HCT116 (cell line): ENCODE data around the gene FAM168A. TPM values are rescaled to one million over a fixed set of nuclear protein-coding genes. Genes with fewer than 3 reads are reported as not detected.

Experiments used
- ATAC-seq: fragments of 200-7000 bp; cut with Tn5 transposase; 2 replicates; pipeline ENCODE4 v1.9.1; 2020; ENCODE audit warnings: mild to moderate bottlenecking, moderate library complexity
- BruUV-seq: library from RNA; stranded (reverse); fragments of 400-500 nt; replicated peaks from 2 replicates; lab custom pipeline; 2021; lab: Mats Ljungman, UMichigan
- CTCF ChIA-PET: fragments of 300-600 bp; sonication (Branson Sonifier 250); formaldehyde crosslinking; loops from one replicate; lab custom pipeline; 2021; ENCODE audit warnings: antibody characterized with exemption; lab: Charles Lee
- POLR2A ChIA-PET: fragments of 300-600, 350-600 bp; sonication (Branson Sonifier 250); formaldehyde crosslinking; loops from one replicate; lab custom pipeline; 2021; ENCODE audit warnings: antibody characterized with exemption; lab: Charles Lee
- RAD21 ChIA-PET, 2 experiments: fragments of 300-600 bp; sonication (Branson Sonifier 250); formaldehyde crosslinking; loops; one replicate each; lab custom pipeline; 2023; ENCODE audit warnings: low total read pairs in 2 of 2; ENCODE audit not compliant: uncharacterized antibody in 2 of 2, unreplicated experiment in 2 of 2, low non-redundant PET in 1 of 2; lab: Charles Lee
- DNase-seq: peaks from one replicate; pipeline ENCODE4 v3.0.0-alpha.2; 2010; ENCODE audit warnings: low read depth, low spot score
- H2AFZ ChIP-seq: fragments of 200-600 bp; shearing (Covaris generic), sonication (generic); 2 replicates; pipeline ENCODE4 v1.6.1; 2017; ENCODE audit warnings: low read depth, mixed run types, mixed read lengths, antibody characterized with exemption, low read length; ENCODE audit not compliant: poor library complexity, severe bottlenecking
- H3K27ac ChIP-seq: 2 replicates; pipeline ENCODE4 v1.5.1; 2012; ENCODE audit warnings: low read depth, low read length
- H3K27me3 ChIP-seq: fragments of 200-600 bp; sonication (generic); 2 replicates; pipeline ENCODE4 v1.6.1; 2016; ENCODE audit warnings: mixed run types, low read length, mixed read lengths; ENCODE audit not compliant: insufficient read depth
- H3K36me3 ChIP-seq, 2 experiments: fragments of 200-500 bp in 1 of 2; fragments of 200-600 bp in 1 of 2; sonication (Bioruptor generic) in 1 of 2; sonication (generic) in 1 of 2; 2 replicates each; pipeline versions ENCODE4 v1.5.1 to v1.6.1; 2014 to 2016; ENCODE audit warnings: low read length in 2 of 2, inconsistent platforms in 1 of 2, mixed read lengths in 1 of 2, mixed run types in 1 of 2; ENCODE audit not compliant: insufficient read depth in 2 of 2, control insufficient read depth in 1 of 2
- H3K4me1 ChIP-seq, 2 experiments: fragments of 200-600 bp in 1 of 2; sonication (generic) in 1 of 2; 2 replicates each; pipeline versions ENCODE4 v1.5.1 to v1.6.1; 2012 to 2017; ENCODE audit warnings: low read length in 2 of 2, inconsistent platforms in 1 of 2, mild to moderate bottlenecking in 1 of 2, mixed read lengths in 1 of 2, mixed run types in 1 of 2, moderate library complexity in 1 of 2; ENCODE audit not compliant: insufficient read depth in 2 of 2, control insufficient read depth in 1 of 2
- H3K4me2 ChIP-seq: fragments of 200-600 bp; sonication (generic); 2 replicates; pipeline ENCODE4 v1.6.1; 2017; ENCODE audit warnings: mixed run types, low read length, mixed read lengths
- H3K4me3 ChIP-seq, 2 experiments: fragments of 200-600 bp in 1 of 2; sonication (generic) in 1 of 2; replicated peaks in 1 of 2; 2 replicates each; pipeline ENCODE4 v1.5.1; 2011 to 2016; ENCODE audit warnings: low read length in 2 of 2, control low read depth in 1 of 2, low read depth in 1 of 2, mild to moderate bottlenecking in 1 of 2, mixed read lengths in 1 of 2, mixed run types in 1 of 2
- H3K79me2 ChIP-seq: fragments of 200-600 bp; sonication (generic); 2 replicates; pipeline ENCODE4 v1.6.1; 2017; ENCODE audit warnings: mild to moderate bottlenecking, mixed run types, low read length, moderate library complexity, mixed read lengths; ENCODE audit not compliant: insufficient read depth
- H3K9ac ChIP-seq: fragments of 200-600 bp; sonication (generic); 2 replicates; pipeline ENCODE4 v1.6.1; 2016; ENCODE audit warnings: low read length, mixed read lengths
- H3K9me2 ChIP-seq: fragments of 200-600 bp; sonication (generic), shearing (Covaris generic); 2 replicates; pipeline ENCODE4 v1.6.1; 2017; ENCODE audit warnings: mixed run types, mild to moderate bottlenecking, moderate library complexity; ENCODE audit not compliant: insufficient read depth
- H3K9me3 ChIP-seq, 2 experiments: fragments of 200-500 bp in 1 of 2; fragments of 200-600 bp in 1 of 2; sonication (Bioruptor generic) in 1 of 2; sonication (generic) in 1 of 2; 2 replicates each; pipeline ENCODE4 v1.6.1; 2014 to 2017; ENCODE audit warnings: low read length in 2 of 2, mixed read lengths in 2 of 2, inconsistent platforms in 1 of 2, low read depth in 1 of 2, mild to moderate bottlenecking in 1 of 2, mixed run types in 1 of 2, moderate library complexity in 1 of 2; ENCODE audit not compliant: control insufficient read depth in 1 of 2, insufficient read depth in 1 of 2
- H4K20me1 ChIP-seq: fragments of 200-600 bp; sonication (generic), shearing (Covaris generic); 2 replicates; pipeline ENCODE4 v1.6.1; 2017; ENCODE audit warnings: mixed run types, mild to moderate bottlenecking, moderate library complexity; ENCODE audit not compliant: insufficient read depth
- ATF3 ChIP-seq: IDR thresholded peaks from 2 replicates; pipeline ENCODE4 v1.6.1; 2012
- CBX3 ChIP-seq: IDR thresholded peaks from 2 replicates; pipeline ENCODE4 v1.6.1; 2012; ENCODE audit warnings: low read depth
- ELF1 ChIP-seq: IDR thresholded peaks from 2 replicates; pipeline ENCODE4 v1.6.1; 2012; ENCODE audit warnings: low read depth, borderline replicate concordance
- EZH2 ChIP-seq: fragments of 200-600 bp; sonication (generic); IDR thresholded peaks from 2 replicates; pipeline ENCODE4 v1.6.1; 2017; ENCODE audit warnings: antibody characterized with exemption, mixed run types
- EZH2phosphoT487 ChIP-seq: fragments of 200-600 bp; IDR thresholded peaks from 2 replicates; pipeline ENCODE4 v1.6.1; 2018; ENCODE audit warnings: antibody characterized with exemption, borderline replicate concordance
- JUND ChIP-seq: IDR thresholded peaks from 2 replicates; pipeline ENCODE4 v1.6.1; 2012
- MAX ChIP-seq: IDR thresholded peaks from 2 replicates; pipeline ENCODE4 v1.6.1; 2012
- POLR2A ChIP-seq: IDR thresholded peaks from 2 replicates; pipeline ENCODE4 v1.7.0; 2011; ENCODE audit warnings: borderline replicate concordance; ENCODE audit not compliant: insufficient read depth, insufficient read length; ENCODE audit errors: extremely low read depth
- POLR2AphosphoS5 ChIP-seq: IDR thresholded peaks from 2 replicates; pipeline ENCODE4 v1.6.1; 2011; ENCODE audit warnings: mild to moderate bottlenecking, low read depth, low read length, moderate library complexity
- RAD21 ChIP-seq: IDR thresholded peaks from 2 replicates; pipeline ENCODE4 v1.6.1; 2012; ENCODE audit warnings: low read depth, mild to moderate bottlenecking
- REST ChIP-seq: IDR thresholded peaks from 2 replicates; pipeline ENCODE4 v1.6.1; 2012; ENCODE audit warnings: low read depth
- SIN3A ChIP-seq: IDR thresholded peaks from 2 replicates; pipeline ENCODE4 v1.6.1; 2012; ENCODE audit warnings: low read depth
- TCF7L2 ChIP-seq: IDR thresholded peaks from 2 replicates; pipeline ENCODE4 v1.7.0; 2011; ENCODE audit warnings: borderline replicate concordance, inconsistent platforms; ENCODE audit not compliant: insufficient read depth, insufficient read length; ENCODE audit errors: extremely low read depth
- YY1 ChIP-seq: IDR thresholded peaks from 2 replicates; pipeline ENCODE4 v1.6.1; 2011; ENCODE audit warnings: low read length, low read depth, moderate library complexity, mild to moderate bottlenecking; ENCODE audit not compliant: insufficient replicate concordance; ENCODE audit errors: extremely low read depth
- ZNF274 ChIP-seq: fragments of 200-500 bp; sonication (Bioruptor generic); IDR thresholded peaks from 2 replicates; pipeline ENCODE4 v1.6.1; 2014; ENCODE audit warnings: mild to moderate bottlenecking, low read depth, low read length, inconsistent platforms
- intact Hi-C: fragments of 100-400 bp; cut with micrococcal nuclease; formaldehyde crosslinking; loops from 2 replicates; pipeline ENCODE4 v1.10.0; 2022
- total RNA-seq: library from RNA; stranded (reverse); gene quantifications from one replicate; pipeline ENCODE4 v1.2.1, GENCODE V29; 2021; ENCODE audit not compliant: unreplicated experiment

Gene FAM168A
- total RNA-seq, 1 experiment from 2014 or later, result 31.5 TPM

GRCh38 chr11:73392108-73393010 lies 205.6 kb downstream of the FAM168A start:
- no peaks in the 10 kb centered on the region for H4K20me1 ChIP-seq
- H3K9me2 ChIP-seq, result no peaks in the 10 kb centered on the region
- TF ChIP-seq MAX (no peak), ZNF274 (no peak), RAD21 (no peak), ATF3 (no peak), EZH2phosphoT487 (no peak), SIN3A (no peak), EZH2 (no peak)
- ChIA-PET CTCF (interaction anchor here (0.9 to 2.3 kb wide), 12 partner anchors 8 to 267 kb away, joined by 3 to 62 read pairs (median 5); partner anchors contain the start of gene ARHGEF17), POLR2A (interaction anchor here (0.9 to 1.5 kb wide), 2 partner anchors 41 to 85 kb away, joined by 4 to 5 read pairs; no protein-coding TSS in a partner anchor), RAD21 (interaction anchor here (0.5 to 1.5 kb wide), 4 partner anchors 41 to 85 kb away, joined by 3 to 9 read pairs (median 6); no protein-coding TSS in a partner anchor)
- no peak for ATAC-seq
- intact Hi-C loops, result loop anchor here (1.0 kb wide), 2 partner anchors 41 to 85 kb away; no protein-coding TSS in a partner anchor
- no peaks in the 10 kb centered on the region for H3K9me3 ChIP-seq
- H3K27ac ChIP-seq, result no peak overlapping the region
- no peak overlapping the region for H3K9ac ChIP-seq
- peaks cover 0 to 14% of the 10 kb centered on the region in 2 experiments; a peak in 1 of 4 replicates for H3K4me1 ChIP-seq
- H2AFZ ChIP-seq, result no peak overlapping the region
- no peak overlapping the region for H3K4me2 ChIP-seq
- DNase-seq, result no peak
- no TSS peak for BruUV-seq
- H3K36me3 ChIP-seq, result peaks cover 2 to 12% of the 10 kb centered on the region in 2 experiments; a peak in 2 of 4 replicates
- no peaks in the 10 kb centered on the region for H3K27me3 ChIP-seq
- H3K79me2 ChIP-seq, result peaks cover 32% of the 10 kb centered on the region; the same call in 1 of the 2 replicates
- H3K4me3 ChIP-seq, result no peak overlapping the region

GRCh38 chr11:73391665-73392064 lies 206.2 kb downstream of the FAM168A start:
- no peaks in the 10 kb centered on the region for H3K27me3 ChIP-seq
- H3K4me2 ChIP-seq, result no peak overlapping the region
- RAD21 ChIA-PET, result no interaction called here
- H3K27ac ChIP-seq, result no peak overlapping the region
- H3K36me3 ChIP-seq, result peaks cover 2 to 12% of the 10 kb centered on the region in 2 experiments; a peak in 2 of 4 replicates
- no peak for DNase-seq
- POLR2A ChIA-PET, result no interaction called here
- peaks cover 39% of the 10 kb centered on the region for H3K79me2 ChIP-seq
- no peaks in the 10 kb centered on the region for H3K9me3 ChIP-seq
- no peak overlapping the region for H2AFZ ChIP-seq
- ATAC-seq, result no peak
- no peaks in the 10 kb centered on the region for H3K9me2 ChIP-seq
- intact Hi-C loops, result no loop called here
- H3K9ac ChIP-seq, result no peak overlapping the region
- H3K4me1 ChIP-seq, result peaks cover 0 to 14% of the 10 kb centered on the region in 2 experiments; a peak in 1 of 4 replicates
- CTCF ChIA-PET, result no interaction called here
- no peak overlapping the region for H3K4me3 ChIP-seq
- BruUV-seq, result no TSS peak
- H4K20me1 ChIP-seq, result no peaks in the 10 kb centered on the region
- TF ChIP-seq REST (no peak), CBX3 (no peak), ZNF274 (no peak), POLR2A (no peak), EZH2 (no peak), YY1 (no peak), ELF1 (no peak), SIN3A (no peak), POLR2AphosphoS5 (no peak), EZH2phosphoT487 (no peak), JUND (no peak), TCF7L2 (no peak)
